ENCODE results near the gene TNS1. TPM values are rescaled to one million over a fixed set of nuclear protein-coding genes. Genes with fewer than 3 reads are reported as not detected.

The TNS1 gene
- total RNA-seq, 6 experiments from 2014 or later: 113 to 139 (median 126) TPM

DNA sequence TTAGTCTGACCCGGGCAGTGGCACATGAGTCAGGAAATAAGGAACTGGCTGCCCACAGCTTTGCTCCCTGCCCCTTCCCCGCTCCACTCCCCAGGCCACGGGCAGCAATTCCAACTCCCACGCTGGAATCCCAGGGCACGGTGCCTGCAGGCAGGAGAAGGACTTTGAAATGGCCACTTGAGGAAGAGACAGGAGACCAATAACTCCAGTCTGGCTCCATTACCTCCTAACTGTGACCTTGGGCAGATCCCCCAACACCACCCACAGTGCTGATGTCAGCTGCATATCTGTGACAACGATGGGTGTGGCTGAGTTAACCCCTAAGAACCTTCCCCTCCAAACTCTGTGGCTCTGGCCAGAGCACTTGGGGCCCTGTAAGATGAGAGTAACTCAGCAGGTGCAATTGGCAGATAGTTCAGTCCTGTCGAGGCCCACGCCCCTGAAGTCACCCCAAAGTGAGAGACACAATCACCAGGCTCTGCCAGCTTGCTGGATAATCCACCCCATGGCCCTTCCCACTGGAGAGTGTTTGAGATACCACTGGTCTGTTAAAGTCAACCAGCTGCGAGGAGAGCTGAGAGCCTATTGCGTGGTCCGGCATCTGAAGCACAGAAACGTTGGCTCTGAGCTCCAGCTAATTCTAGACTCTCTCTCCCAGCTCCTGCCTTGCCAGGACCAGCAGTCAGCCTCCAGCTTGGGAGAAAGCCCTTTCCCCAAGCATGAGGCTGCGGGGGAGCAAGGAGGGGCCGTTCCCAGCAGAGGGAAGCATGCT, 175.2 kb downstream of the TNS1 start:
- H3K27ac Mint-ChIP-seq: peak overlapping the region; percentile 7; the same call in 1 of the 2 replicates
- peaks cover 22% of the 10 kb centered on the region for H3K36me3 Mint-ChIP-seq (ENCODE audit: low read depth)
- TF ChIP-seq, protein P1, sequence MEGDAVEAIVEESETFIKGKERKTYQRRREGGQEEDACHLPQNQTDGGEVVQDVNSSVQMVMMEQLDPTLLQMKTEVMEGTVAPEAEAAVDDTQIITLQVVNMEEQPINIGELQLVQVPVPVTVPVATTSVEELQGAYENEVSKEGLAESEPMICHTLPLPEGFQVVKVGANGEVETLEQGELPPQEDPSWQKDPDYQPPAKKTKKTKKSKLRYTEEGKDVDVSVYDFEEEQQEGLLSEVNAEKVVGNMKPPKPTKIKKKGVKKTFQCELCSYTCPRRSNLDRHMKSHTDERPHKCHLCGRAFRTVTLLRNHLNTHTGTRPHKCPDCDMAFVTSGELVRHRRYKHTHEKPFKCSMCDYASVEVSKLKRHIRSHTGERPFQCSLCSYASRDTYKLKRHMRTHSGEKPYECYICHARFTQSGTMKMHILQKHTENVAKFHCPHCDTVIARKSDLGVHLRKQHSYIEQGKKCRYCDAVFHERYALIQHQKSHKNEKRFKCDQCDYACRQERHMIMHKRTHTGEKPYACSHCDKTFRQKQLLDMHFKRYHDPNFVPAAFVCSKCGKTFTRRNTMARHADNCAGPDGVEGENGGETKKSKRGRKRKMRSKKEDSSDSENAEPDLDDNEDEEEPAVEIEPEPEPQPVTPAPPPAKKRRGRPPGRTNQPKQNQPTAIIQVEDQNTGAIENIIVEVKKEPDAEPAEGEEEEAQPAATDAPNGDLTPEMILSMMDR (IDR thresholded peaks at IDR 0.05): no peak
- H3K9me3 Mint-ChIP-seq: no peaks in the 10 kb centered on the region
- H3K4me3 Mint-ChIP-seq: no peak overlapping the region
- peaks cover 5% of the 10 kb centered on the region for H3K4me1 Mint-ChIP-seq (ENCODE audit: low read depth)
- peaks cover 14% of the 10 kb centered on the region for H3K27me3 Mint-ChIP-seq (ENCODE audit: insufficient read depth)
- DNase-seq: no peak

DNA sequence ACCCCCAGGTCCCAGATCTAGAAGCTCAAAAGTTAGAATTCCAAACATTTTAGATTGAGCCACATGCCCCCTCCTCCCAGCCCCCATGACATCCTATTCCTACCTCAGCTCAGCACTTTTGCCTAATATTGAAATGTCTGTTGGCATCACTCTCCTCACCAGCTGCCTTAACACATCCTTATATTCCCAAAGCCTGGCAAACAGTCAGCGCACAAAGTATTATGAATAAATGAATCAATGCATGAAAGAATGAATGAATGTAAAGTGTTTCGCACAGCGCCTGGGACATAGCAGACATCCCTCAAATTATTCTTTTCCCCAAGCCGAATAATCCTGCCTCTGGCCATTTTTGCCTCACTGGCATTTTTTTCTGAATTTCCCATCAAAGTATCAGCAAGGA, 175.8 kb downstream of the TNS1 start:
- Mint-ChIP-seq H3K27ac (peak overlapping the region; percentile 19; the same call in 1 of the 2 replicates), H3K4me1 (ENCODE audit: low read depth) (peaks cover 11% of the 10 kb centered on the region), H3K36me3 (ENCODE audit: low read depth) (peaks cover 22% of the 10 kb centered on the region), H3K27me3 (ENCODE audit: insufficient read depth) (peaks cover 14% of the 10 kb centered on the region), H3K9me3 (no peaks in the 10 kb centered on the region), H3K4me3 (no peak overlapping the region)
- DNase-seq: no peak
- TF ChIP-seq, protein P1 (IDR thresholded peaks at IDR 0.05): no peak

DNA sequence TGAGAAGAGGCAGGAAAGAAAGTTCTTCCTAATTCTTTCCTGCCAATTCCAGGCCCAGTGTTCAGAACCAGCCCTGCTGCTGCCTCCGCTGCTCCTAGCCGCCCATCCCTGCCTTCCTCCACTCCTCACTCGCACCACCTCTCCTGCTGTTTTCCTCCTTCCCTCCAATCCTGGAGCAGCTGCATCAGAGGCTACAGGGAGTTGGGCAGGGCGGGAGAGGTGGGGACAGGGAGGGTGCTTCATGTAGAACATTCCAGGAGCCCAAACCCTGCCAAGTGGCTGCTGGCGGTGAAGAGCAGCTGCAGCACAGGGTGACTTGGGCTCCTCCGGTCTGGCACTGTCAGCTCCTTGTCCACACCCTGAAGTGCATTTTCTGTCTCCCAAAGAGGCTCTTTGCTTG, 176.3 kb downstream of the TNS1 start:
- Mint-ChIP-seq H3K4me1 (ENCODE audit: low read depth) (peaks cover 11% of the 10 kb centered on the region), H3K36me3 (ENCODE audit: low read depth) (peaks cover 22% of the 10 kb centered on the region), H3K27me3 (ENCODE audit: insufficient read depth) (peaks cover 12% of the 10 kb centered on the region), H3K27ac (0 out of 2 replicates have a peak overlapping the region, but pooled peaks have one; percentile 19), H3K9me3 (no peaks in the 10 kb centered on the region), H3K4me3 (no peak overlapping the region)
- DNase-seq: no peak
- TF ChIP-seq, protein P1 (IDR thresholded peaks at IDR 0.05): no peak

DNA sequence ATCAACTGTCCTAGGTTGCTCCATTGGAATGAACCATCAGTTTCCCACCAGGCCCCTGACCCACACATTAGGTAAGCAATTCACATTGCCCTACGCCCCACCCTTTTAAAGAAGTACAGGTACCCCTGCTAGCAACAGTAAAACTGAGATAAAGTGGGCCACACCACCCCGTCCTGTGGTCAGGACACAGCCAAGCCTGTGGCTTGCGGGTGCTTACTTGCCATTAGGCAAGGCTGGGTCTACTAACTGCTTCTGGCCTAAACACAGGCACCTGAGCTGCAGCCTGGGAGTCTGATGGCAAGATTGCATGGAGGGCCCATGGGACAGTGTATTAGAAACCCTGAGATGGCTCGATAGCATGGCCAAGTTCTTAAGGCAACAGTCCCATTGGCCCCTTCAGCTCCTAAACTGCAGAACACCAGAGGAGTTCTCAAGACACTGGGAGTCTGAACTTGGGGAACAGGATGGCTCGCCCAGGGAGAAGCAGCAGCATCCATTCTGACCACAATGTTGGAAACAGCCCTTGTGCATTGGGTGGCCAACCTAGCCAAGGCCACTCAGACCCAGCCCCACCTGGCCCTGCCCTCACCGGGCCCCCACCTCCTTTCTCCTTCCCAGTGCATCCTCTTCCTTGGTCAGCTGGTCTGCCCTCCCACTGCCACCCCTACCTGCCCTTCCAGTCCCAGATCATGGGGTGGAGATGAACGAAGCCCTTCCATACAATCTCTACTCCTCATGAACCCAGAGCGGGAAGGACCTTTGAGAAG, 177.1 kb downstream of the TNS1 start:
- Mint-ChIP-seq H3K36me3 (ENCODE audit: low read depth) (peaks cover 18% of the 10 kb centered on the region), H3K4me3 (no peak overlapping the region), H3K27ac (no peak overlapping the region), H3K27me3 (ENCODE audit: insufficient read depth) (peaks cover 10% of the 10 kb centered on the region), H3K9me3 (peaks cover 4% of the 10 kb centered on the region; the same call in 1 of the 2 replicates), H3K4me1 (ENCODE audit: low read depth) (peaks cover 11% of the 10 kb centered on the region)
- TF ChIP-seq, protein P1 (IDR thresholded peaks at IDR 0.05): no peak
- DNase-seq: no peak

DNA sequence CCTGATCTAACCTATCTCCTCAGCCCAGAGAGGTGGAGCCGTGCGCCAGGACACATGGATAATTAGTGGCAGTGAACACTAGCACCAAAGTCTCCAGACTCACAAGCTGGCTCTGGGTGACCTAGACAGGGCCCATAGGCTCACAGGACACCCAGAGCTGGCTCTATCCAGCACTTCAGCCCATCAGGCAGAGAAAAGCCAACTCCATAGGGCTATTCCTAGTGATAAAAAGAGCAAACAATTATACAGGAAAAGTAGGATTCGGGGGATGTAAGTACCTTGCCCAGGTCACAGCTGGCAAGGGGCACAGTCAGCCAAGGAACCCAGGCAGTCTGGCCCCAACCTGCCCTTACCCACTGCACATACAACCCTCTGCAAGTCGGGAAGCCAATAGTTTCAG, 178.6 kb downstream of the TNS1 start:
- Mint-ChIP-seq H3K27ac (no peak overlapping the region; the same call in 1 of the 2 replicates), H3K4me1 (ENCODE audit: low read depth) (peaks cover 11% of the 10 kb centered on the region), H3K36me3 (ENCODE audit: low read depth) (peaks cover 12% of the 10 kb centered on the region), H3K27me3 (ENCODE audit: insufficient read depth) (peaks cover 15% of the 10 kb centered on the region), H3K4me3 (no peak overlapping the region), H3K9me3 (peaks cover 4% of the 10 kb centered on the region; the same call in 1 of the 2 replicates)
- no peak for DNase-seq
- TF ChIP-seq, protein P1 (IDR thresholded peaks at IDR 0.05): no peak

All from HFFc6 (cell line).